WTC11 (cell line): ENCODE results near the gene NCL. TPM values are rescaled to one million over a fixed set of nuclear protein-coding genes. Genes with fewer than 3 reads are reported as not detected.

Experiments
- ATAC-seq: fragments of 200-7000 bp; cut with Tn5 transposase; 2 replicates; pipeline ENCODE4 v1.10.0; 2021; ENCODE audit warnings: mild to moderate bottlenecking, moderate library complexity
- CTCF ChIA-PET: fragments of 300-600 bp; sonication (Branson Sonifier 250); formaldehyde crosslinking; loops from one replicate; lab custom pipeline; 2021; ENCODE audit warnings: antibody characterized with exemption; lab: Charles Lee
- POLR2A ChIA-PET: fragments of 350-600 bp; sonication (Branson Sonifier 250); formaldehyde crosslinking; loops from one replicate; lab custom pipeline; 2021; ENCODE audit warnings: antibody characterized with exemption; lab: Charles Lee
- DNase-seq: peaks from one replicate; pipeline ENCODE4 v3.0.0; 2021; ENCODE audit warnings: low spot score
- H3K27ac Mint-ChIP-seq: 2 replicates; pipeline ENCODE4 v1.8.0; 2021; ENCODE audit warnings: mixed read lengths
- H3K27me3 Mint-ChIP-seq: 2 replicates; pipeline ENCODE4 v1.8.0; 2021; ENCODE audit warnings: low read depth, mild to moderate bottlenecking, moderate library complexity, mixed read lengths
- H3K36me3 Mint-ChIP-seq: 2 replicates; pipeline ENCODE4 v1.8.0; 2021; ENCODE audit warnings: mixed read lengths
- H3K4me1 Mint-ChIP-seq: 2 replicates; pipeline ENCODE4 v1.8.0; 2022; ENCODE audit warnings: mixed read lengths
- H3K4me3 Mint-ChIP-seq: 2 replicates; pipeline ENCODE4 v1.8.0; 2021; ENCODE audit warnings: mild to moderate bottlenecking, moderate library complexity, mixed read lengths
- H3K9me3 Mint-ChIP-seq: 2 replicates; pipeline ENCODE4 v1.8.0; 2021; ENCODE audit warnings: mixed read lengths
- ARID4B ChIP-seq: sonication (generic); formaldehyde crosslinking; IDR thresholded peaks from 2 replicates; pipeline ENCODE4 v1.8.0; 2023; ENCODE audit warnings: missing genetic modification reagents, mild to moderate bottlenecking, borderline replicate concordance
- ATF2 ChIP-seq: sonication (generic); formaldehyde crosslinking; IDR thresholded peaks from 2 replicates; pipeline ENCODE4 v1.8.1; 2022; ENCODE audit warnings: low read depth, missing genetic modification reagents, borderline replicate concordance
- ATF3 ChIP-seq: sonication (generic); formaldehyde crosslinking; conservative IDR thresholded peaks from 2 replicates; pipeline ENCODE4 v1.8.1; 2022; ENCODE audit warnings: mild to moderate bottlenecking, missing genetic modification reagents
- CDX4 ChIP-seq: fragments of 250-450 bp; sonication (Bioruptor Pico); IDR thresholded peaks from 2 replicates; pipeline ENCODE4 v1.9.0; 2021; ENCODE audit warnings: moderate library complexity, mild to moderate bottlenecking, inconsistent platforms, borderline replicate concordance
- CTCF ChIP-seq: fragments of 200-600 bp; IDR thresholded peaks from 2 replicates; pipeline ENCODE4 v1.8.0; 2022; ENCODE audit warnings: antibody characterized with exemption
- HMGXB4 ChIP-seq: sonication (generic); formaldehyde crosslinking; IDR thresholded peaks from 2 replicates; pipeline ENCODE4 v1.8.1; 2023; ENCODE audit warnings: mild to moderate bottlenecking, moderate library complexity, missing genetic modification reagents
- NFATC4 ChIP-seq: fragments of 250-450 bp; sonication (Bioruptor Pico); IDR thresholded peaks from 2 replicates; pipeline ENCODE4 v1.9.0; 2021; ENCODE audit warnings: mild to moderate bottlenecking
- NR3C1 ChIP-seq: sonication (generic); formaldehyde crosslinking; conservative IDR thresholded peaks from 2 replicates; pipeline ENCODE4 v1.8.1; 2023; ENCODE audit warnings: low read depth, mild to moderate bottlenecking, missing genetic modification reagents
- SOX15 ChIP-seq: fragments of 250-450 bp; sonication (Bioruptor Pico); IDR thresholded peaks from 2 replicates; pipeline ENCODE4 v1.9.0; 2021; ENCODE audit warnings: mild to moderate bottlenecking
- ZNF121 ChIP-seq: sonication (generic); formaldehyde crosslinking; IDR thresholded peaks from 2 replicates; pipeline ENCODE4 v1.8.0; 2023; ENCODE audit warnings: missing genetic modification reagents
- ZNF263 ChIP-seq: sonication (generic); formaldehyde crosslinking; IDR thresholded peaks from 2 replicates; pipeline ENCODE4 v1.8.1; 2022; ENCODE audit warnings: low read depth, mild to moderate bottlenecking, moderate library complexity, missing genetic modification reagents
- ZNF281 ChIP-seq: sonication (generic); formaldehyde crosslinking; IDR thresholded peaks from 2 replicates; pipeline ENCODE4 v1.8.0; 2023; ENCODE audit warnings: mild to moderate bottlenecking, missing genetic modification reagents
- total RNA-seq: library from RNA; stranded (reverse); gene quantifications from 3 replicates; pipeline ENCODE4 v1.2.3, GENCODE V29; 2021

NCL gene
- total RNA-seq, 1 experiment from 2014 or later: 1,223 TPM

GRCh38 chr2:231488331-231488730 lies 24.0 kb upstream of the NCL start:
- Mint-ChIP-seq H3K4me1 (no peaks in the 10 kb centered on the region), H3K9me3 (peaks cover 37% of the 10 kb centered on the region), H3K27me3 (no peaks in the 10 kb centered on the region; the same call in 1 of the 2 replicates), H3K27ac (no peak overlapping the region), H3K36me3 (peaks cover 24% of the 10 kb centered on the region), H3K4me3 (no peak overlapping the region)
- ChIA-PET POLR2A (interaction anchor here (1.1 kb wide), 1 partner anchor 24 kb away, joined by 4 read pairs; the partner anchor contains the start of gene NCL), CTCF (interaction anchor here (1.5 kb wide), 1 partner anchor 53 kb away, joined by 3 read pairs; no protein-coding TSS in a partner anchor)
- TF ChIP-seq ZNF121 (CRISPR knock-in tag): no peak
- no peak for TF ChIP-seq HMGXB4 (CRISPR knock-in tag)
- no peak for TF ChIP-seq CDX4 (CRISPR knock-in tag)
- TF ChIP-seq ATF3 (CRISPR knock-in tag): no peak
- TF ChIP-seq NFATC4 (CRISPR knock-in tag): no peak
- no peak for TF ChIP-seq NR3C1 (CRISPR knock-in tag)
- no peak for TF ChIP-seq ZNF263
- TF ChIP-seq ZNF281 (CRISPR knock-in tag): no peak
- TF ChIP-seq SOX15 (CRISPR knock-in tag): no peak
- TF ChIP-seq ARID4B (CRISPR knock-in tag): no peak
- TF ChIP-seq CTCF: no peak
- no peak for TF ChIP-seq ATF2 (CRISPR knock-in tag)
- no peak for ATAC-seq
- no peak for DNase-seq
